ENCODE measurements around the gene ALKBH5. TPM values are rescaled to one million over a fixed set of nuclear protein-coding genes. Genes with fewer than 3 reads are reported as not detected.

ALKBH5 gene
- total RNA-seq, 1 experiment from 2014 or later: 119 TPM

DNA sequence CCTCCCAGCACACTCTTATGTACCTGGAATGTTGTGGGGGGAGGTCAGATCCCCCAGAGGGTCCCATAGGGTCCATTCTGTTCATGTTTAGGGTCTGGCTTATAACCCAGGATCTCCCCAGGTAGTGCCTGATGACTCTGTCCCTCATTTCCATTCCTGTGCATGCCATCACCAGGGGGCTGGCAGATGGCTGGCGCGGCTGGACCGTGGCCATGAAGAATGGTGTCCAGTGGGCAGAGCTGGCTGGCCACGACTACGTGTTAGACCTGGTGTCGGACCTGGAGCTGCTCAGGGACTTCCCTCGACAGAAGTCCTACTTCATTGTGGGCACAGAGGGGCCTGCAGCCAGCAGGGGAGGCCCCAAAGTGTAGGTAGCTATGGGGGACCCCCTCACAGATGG is 35.0 kb upstream of the ALKBH5 start:
- no TSS peak for BruUV-seq (replicated peaks)
- POLR2A ChIA-PET (ENCODE audit: low non-redundant PET): no interaction called here
- TF ChIP-seq EZH2 (IDR thresholded peaks at IDR 0.05; ENCODE audit: borderline replicate concordance, low read depth, low read length, poor library complexity, severe bottlenecking): no peak
- no peak for TF ChIP-seq CTCF (conservative IDR thresholded peaks at IDR 0.05; ENCODE audit: low read depth, low read length)
- CTCF ChIA-PET: no interaction called here
- Histone ChIP-seq H3K4me1 (ENCODE audit: insufficient read depth, low read length, poor library complexity, severe bottlenecking) (no peaks in the 10 kb centered on the region), H3K4me3 (ENCODE audit: low read depth, low read length, poor library complexity, severe bottlenecking) (no peak overlapping the region), H3K9me3 (ENCODE audit: low read depth, low read length, poor library complexity, severe bottlenecking) (no peaks in the 10 kb centered on the region), H3K36me3 (ENCODE audit: insufficient read depth, low read length, poor library complexity, severe bottlenecking) (no peaks in the 10 kb centered on the region), H3K27ac (ENCODE audit: low read depth, low read length, poor library complexity, severe bottlenecking) (no peak overlapping the region), H3K27me3 (replicated peaks; ENCODE audit: insufficient read depth, low read depth, low read length, poor library complexity) (no peaks in the 10 kb centered on the region)
- intact Hi-C loops (cut with micrococcal nuclease; ENCODE audit: unreplicated experiment): no loop called here
- no peak for DNase-seq (ENCODE audit: low spot score)

DNA sequence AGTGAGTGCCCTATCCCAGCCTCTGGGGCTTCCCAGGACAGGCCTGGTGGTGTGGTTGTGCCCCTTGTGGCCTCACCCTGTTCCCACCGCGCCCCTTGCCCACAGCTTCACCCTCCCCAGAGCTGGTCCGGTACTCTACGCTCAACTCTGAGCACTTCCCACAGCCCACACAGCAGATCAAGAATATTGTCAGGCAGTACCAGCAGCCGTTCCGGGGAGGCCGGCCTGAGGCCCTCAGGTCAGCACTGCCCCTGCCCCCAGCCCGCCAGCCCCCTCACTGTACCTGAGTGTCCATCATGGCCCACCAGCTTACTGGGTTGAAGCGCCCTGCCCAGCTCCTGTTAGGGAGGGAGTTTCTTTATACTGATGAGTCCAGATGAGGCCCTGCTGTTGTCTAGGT is 32.3 kb upstream of the ALKBH5 start:
- TF ChIP-seq CTCF (conservative IDR thresholded peaks at IDR 0.05; ENCODE audit: low read depth, low read length): no peak
- no peak for TF ChIP-seq EZH2 (IDR thresholded peaks at IDR 0.05; ENCODE audit: borderline replicate concordance, low read depth, low read length, poor library complexity, severe bottlenecking)
- Histone ChIP-seq H3K27me3 (replicated peaks; ENCODE audit: insufficient read depth, low read depth, low read length, poor library complexity) (no peaks in the 10 kb centered on the region), H3K36me3 (ENCODE audit: insufficient read depth, low read length, poor library complexity, severe bottlenecking) (no peaks in the 10 kb centered on the region), H3K27ac (ENCODE audit: low read depth, low read length, poor library complexity, severe bottlenecking) (no peak overlapping the region), H3K9me3 (ENCODE audit: low read depth, low read length, poor library complexity, severe bottlenecking) (no peaks in the 10 kb centered on the region), H3K4me3 (ENCODE audit: low read depth, low read length, poor library complexity, severe bottlenecking) (no peak overlapping the region), H3K4me1 (ENCODE audit: insufficient read depth, low read length, poor library complexity, severe bottlenecking) (no peaks in the 10 kb centered on the region)
- no peak for DNase-seq (ENCODE audit: low spot score)
- ChIA-PET POLR2A (ENCODE audit: low non-redundant PET) (no interaction called here), CTCF (no interaction called here)
- intact Hi-C loops (cut with micrococcal nuclease; ENCODE audit: unreplicated experiment): no loop called here
- BruUV-seq (replicated peaks): no TSS peak

DNA sequence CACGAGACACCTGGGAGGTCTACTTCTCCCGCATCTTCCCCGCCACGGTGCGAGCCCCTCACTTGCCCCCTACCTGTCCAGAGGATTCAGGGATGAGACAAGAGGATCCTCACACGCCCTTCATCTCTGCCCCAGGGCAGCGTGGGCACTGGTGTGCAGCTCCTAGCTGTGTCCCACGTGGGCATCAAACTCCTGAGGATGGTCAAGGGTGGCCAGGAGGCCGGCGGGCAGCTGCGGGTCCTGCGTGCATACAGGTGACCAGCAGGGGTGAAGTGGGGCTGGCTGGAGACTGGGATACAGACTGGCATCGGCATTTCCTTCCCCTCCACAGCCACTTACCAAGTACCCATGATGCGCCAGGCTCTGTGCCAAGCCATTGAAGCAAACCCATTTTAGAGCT is 28.4 kb upstream of the ALKBH5 start:
- H3K4me1 ChIP-seq (ENCODE audit: insufficient read depth, low read length, poor library complexity, severe bottlenecking): peaks cover 12% of the 10 kb centered on the region
- no peaks in the 10 kb centered on the region for H3K9me3 ChIP-seq (ENCODE audit: low read depth, low read length, poor library complexity, severe bottlenecking)
- intact Hi-C loops (cut with micrococcal nuclease; ENCODE audit: unreplicated experiment): no loop called here
- TF ChIP-seq CTCF (conservative IDR thresholded peaks at IDR 0.05; ENCODE audit: low read depth, low read length): no peak
- no peak for TF ChIP-seq EZH2 (IDR thresholded peaks at IDR 0.05; ENCODE audit: borderline replicate concordance, low read depth, low read length, poor library complexity, severe bottlenecking)
- no TSS peak for BruUV-seq (replicated peaks)
- no peaks in the 10 kb centered on the region for H3K36me3 ChIP-seq (ENCODE audit: insufficient read depth, low read length, poor library complexity, severe bottlenecking)
- H3K27me3 ChIP-seq (replicated peaks; ENCODE audit: insufficient read depth, low read depth, low read length, poor library complexity): no peaks in the 10 kb centered on the region
- CTCF ChIA-PET: no interaction called here
- no peak overlapping the region for H3K27ac ChIP-seq (ENCODE audit: low read depth, low read length, poor library complexity, severe bottlenecking)
- H3K4me3 ChIP-seq (ENCODE audit: low read depth, low read length, poor library complexity, severe bottlenecking): no peak overlapping the region
- no peak for DNase-seq (ENCODE audit: low spot score)
- POLR2A ChIA-PET (ENCODE audit: low non-redundant PET): no interaction called here

Measured in A673 (cell line).